Metanephros (tissue), 1 donor: ENCODE measurements around the gene STAT1. TPM values are rescaled to one million over a fixed set of nuclear protein-coding genes. Genes with fewer than 3 reads are reported as not detected.

ENCODE experiments used
- total RNA-seq: library from RNA; depleted of rRNA; stranded (reverse); fragments of >200 nt; gene quantifications from one replicate; pipeline ENCODE4 v1.2.3, GENCODE V29; 2014

STAT1 gene
- total RNA-seq: 81.1 TPM

GRCh38 chr2:191013932-191014652, at the start of gene STAT1:
TSS of gene STAT1 (minus strand) at chr2:191014171. CDS start at chr2:191010003, 4,168 bp downstream.

Other genes starting within 250 kb of the STAT1 start
- gene GLS, start 133.3 kb downstream of the STAT1 start, total RNA-seq: 223 TPM
- 6.7 TPM for gene STAT4, start 136.8 kb upstream of the STAT1 start, total RNA-seq
- 116 TPM for gene MYO1B, start 231.2 kb upstream of the STAT1 start, total RNA-seq